Progenitor cell of endocrine pancreas (in vitro differentiated cells): Measurements from ENCODE around the gene TTC36. TPM values are rescaled to one million over a fixed set of nuclear protein-coding genes. Genes with fewer than 3 reads are reported as not detected.

Experiments used
- DNase-seq: peaks from one replicate; pipeline ENCODE4 v3.0.0; 2021; ENCODE audit warnings: low spot score; ENCODE audit not compliant: unreplicated experiment
- H3K27ac Mint-ChIP-seq: 2 replicates; pipeline ENCODE4 v1.8.0; 2021; ENCODE audit warnings: mild to moderate bottlenecking, moderate library complexity, mixed read lengths
- H3K27me3 Mint-ChIP-seq: 2 replicates; pipeline ENCODE4 v1.8.0; 2021; ENCODE audit warnings: mixed read lengths
- H3K36me3 Mint-ChIP-seq: 2 replicates; pipeline ENCODE4 v1.8.0; 2022; ENCODE audit warnings: mixed read lengths; ENCODE audit not compliant: insufficient read depth
- H3K4me1 Mint-ChIP-seq: 2 replicates; pipeline ENCODE4 v1.8.0; 2021; ENCODE audit warnings: low read depth, mixed read lengths
- H3K4me3 Mint-ChIP-seq: 2 replicates; pipeline ENCODE4 v1.8.0; 2021; ENCODE audit warnings: low read depth, mild to moderate bottlenecking, moderate library complexity, mixed read lengths
- H3K9me3 Mint-ChIP-seq: 2 replicates; pipeline ENCODE4 v1.8.0; 2021; ENCODE audit warnings: low read depth, mixed read lengths
- CTCF ChIP-seq: fragments of 200-600 bp; sonication (generic); IDR thresholded peaks from one replicate; pipeline ENCODE4 v1.5.0; 2021; ENCODE audit warnings: antibody characterized with exemption, mild to moderate bottlenecking; ENCODE audit not compliant: unreplicated experiment
- total RNA-seq: library from RNA; stranded (reverse); gene quantifications from 2 replicates; pipeline ENCODE4 v1.2.1, GENCODE V29; 2021

TTC36 gene
- total RNA-seq, 1 donor from 2014 or later = 3.3 TPM

GRCh38 chr11:118532852-118533768 is 5.8 kb downstream of the TTC36 start:
- Mint-ChIP-seq H3K4me1 (peaks cover 18% of the 10 kb centered on the region), H3K36me3 (peaks cover 2% of the 10 kb centered on the region), H3K4me3 (no peak overlapping the region), H3K27ac (no peak overlapping the region), H3K27me3 (no peaks in the 10 kb centered on the region), H3K9me3 (no peaks in the 10 kb centered on the region)
- DNase-seq = no peak
- TF ChIP-seq CTCF = no peak

GRCh38 chr11:118533769-118534729 is 6.8 kb downstream of the TTC36 start:
- DNase-seq = no peak
- TF ChIP-seq CTCF = no peak
- Mint-ChIP-seq H3K4me3 (no peak overlapping the region), H3K27me3 (no peaks in the 10 kb centered on the region), H3K36me3 (peaks cover 4% of the 10 kb centered on the region), H3K9me3 (no peaks in the 10 kb centered on the region), H3K4me1 (peaks cover 17% of the 10 kb centered on the region), H3K27ac (no peak overlapping the region)

GRCh38 chr11:118535261-118535660 is 8.0 kb downstream of the TTC36 start:
- no peak overlapping the region for H3K27ac Mint-ChIP-seq
- peaks cover 7% of the 10 kb centered on the region for H3K4me1 Mint-ChIP-seq
- H3K27me3 Mint-ChIP-seq = no peaks in the 10 kb centered on the region
- H3K36me3 Mint-ChIP-seq = peaks cover 5% of the 10 kb centered on the region
- no peaks in the 10 kb centered on the region for H3K9me3 Mint-ChIP-seq
- no peak for DNase-seq
- H3K4me3 Mint-ChIP-seq = no peak overlapping the region
- no peak for TF ChIP-seq CTCF

GRCh38 chr11:118536726-118537125 is 9.5 kb downstream of the TTC36 start:
- TF ChIP-seq CTCF = no peak
- no peak overlapping the region for H3K4me3 Mint-ChIP-seq
- peaks cover 2% of the 10 kb centered on the region for H3K4me1 Mint-ChIP-seq
- peaks cover 12% of the 10 kb centered on the region for H3K36me3 Mint-ChIP-seq
- no peak overlapping the region for H3K27ac Mint-ChIP-seq
- DNase-seq = no peak
- H3K27me3 Mint-ChIP-seq = no peaks in the 10 kb centered on the region
- H3K9me3 Mint-ChIP-seq = no peaks in the 10 kb centered on the region

- TF ChIP-seq CTCF = no peak
- no peaks in the 10 kb centered on the region for H3K27me3 Mint-ChIP-seq
- no peak overlapping the region for H3K27ac Mint-ChIP-seq
- H3K4me1 Mint-ChIP-seq = no peaks in the 10 kb centered on the region
- peaks cover 12% of the 10 kb centered on the region for H3K36me3 Mint-ChIP-seq
- no peak for DNase-seq
- H3K9me3 Mint-ChIP-seq = no peaks in the 10 kb centered on the region
- no peak overlapping the region for H3K4me3 Mint-ChIP-seq
These were observed 10.2 kb downstream of the TTC36 start for GRCh38 chr11:118537409-118537980.
